Activated CD4-positive, CD25-positive, alpha-beta regulatory T cell treated with anti-CD3 and anti-CD28 coated beads, Interleukin-2, amount 50 U/mL, for 24 hours (primary cell): ENCODE measurements around the gene KITLG.
"Not testable (repeated sequence)": the region's sequence is repeated elsewhere in the genome, so short reads cannot be mapped to it uniquely, and the experiment has no call there.

Source experiments
- ATAC-seq, 2 donors: fragments of 150-1000 bp; cut with Tn5 transposase; one replicate each; pipeline ENCODE4 v1.10.0; 2021; ENCODE audit warnings: mild to moderate bottlenecking in 1 of 2, moderate library complexity in 1 of 2

KITLG gene, protein sequence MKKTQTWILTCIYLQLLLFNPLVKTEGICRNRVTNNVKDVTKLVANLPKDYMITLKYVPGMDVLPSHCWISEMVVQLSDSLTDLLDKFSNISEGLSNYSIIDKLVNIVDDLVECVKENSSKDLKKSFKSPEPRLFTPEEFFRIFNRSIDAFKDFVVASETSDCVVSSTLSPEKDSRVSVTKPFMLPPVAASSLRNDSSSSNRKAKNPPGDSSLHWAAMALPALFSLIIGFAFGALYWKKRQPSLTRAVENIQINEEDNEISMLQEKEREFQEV

DNA sequence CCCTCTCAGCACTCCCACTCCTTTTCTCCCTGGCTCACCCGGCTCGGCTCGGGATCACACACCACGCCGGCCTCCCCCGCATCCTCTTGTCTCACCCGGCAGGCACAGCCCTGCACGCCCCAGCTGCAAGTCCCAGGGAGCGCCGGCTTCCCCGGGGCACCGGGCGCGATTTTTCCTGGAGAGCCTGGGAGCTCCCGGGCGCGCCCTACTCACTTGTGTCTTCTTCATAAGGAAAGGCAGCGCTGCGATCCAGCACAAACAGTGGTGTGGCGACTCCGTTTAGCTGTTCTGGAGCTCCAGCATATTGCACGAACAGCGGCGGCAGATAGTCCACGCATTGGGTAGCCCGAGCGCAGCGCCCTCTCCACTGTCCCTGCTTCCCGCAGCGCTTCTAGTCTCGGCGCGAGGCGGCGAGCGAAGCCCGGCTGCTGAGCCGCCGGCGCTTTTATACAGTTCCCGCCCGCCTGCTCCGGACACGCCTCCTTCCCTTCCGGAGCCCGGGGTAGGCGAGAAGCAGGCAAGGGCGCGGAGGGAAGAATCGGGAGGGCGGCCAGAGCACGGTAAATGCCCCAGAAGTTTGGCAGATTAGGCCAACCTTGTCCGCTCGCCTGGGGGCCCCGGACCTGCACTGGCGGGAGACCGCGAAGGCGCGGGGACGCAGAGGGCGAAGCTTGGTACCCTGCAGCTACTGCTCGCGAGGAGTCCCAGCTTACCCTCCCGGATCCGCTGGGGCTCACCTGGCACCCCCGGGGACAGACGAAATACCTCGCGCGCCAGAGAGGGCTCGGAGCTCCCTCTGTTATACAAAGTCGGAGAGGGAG, at the start of gene KITLG:
KITLG (minus strand) TSS at position 421 of the 821 bp plus-strand sequence; CDS start at position 228, 193 bp downstream.
- ATAC-seq: peak in 1 of 2 donors; percentile 53

DNA sequence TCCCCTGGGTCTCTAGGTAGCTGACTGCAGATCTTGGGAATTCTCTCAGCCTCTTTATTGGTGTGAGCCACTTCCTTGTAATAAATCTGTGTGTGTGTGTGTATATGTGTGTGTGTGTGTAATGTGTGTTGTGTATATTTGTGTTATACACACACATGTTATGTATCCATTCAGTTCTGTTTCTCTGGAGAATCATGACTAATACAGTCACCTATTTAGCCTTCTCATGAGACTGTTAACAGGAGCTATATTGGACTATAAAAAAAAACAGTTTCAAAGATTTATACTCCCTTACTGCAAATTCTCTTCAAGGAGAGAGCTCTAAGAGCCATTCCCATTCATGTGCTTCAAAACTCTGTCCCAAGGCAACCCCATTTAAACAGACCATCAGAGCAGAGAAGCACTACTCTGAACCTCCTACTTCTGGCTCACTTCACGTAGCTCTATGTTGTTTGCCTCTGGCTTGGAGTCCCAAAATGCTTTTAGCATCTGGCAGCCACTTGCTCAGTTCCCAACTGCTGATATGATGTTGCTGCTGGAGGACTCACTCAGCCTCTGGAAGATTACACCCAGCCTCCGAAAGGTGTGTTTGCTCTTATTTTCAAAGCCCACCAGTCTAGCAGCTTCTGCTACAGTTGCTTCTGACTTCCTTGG, 48.7 kb upstream of the KITLG start:
- no peak for ATAC-seq

DNA sequence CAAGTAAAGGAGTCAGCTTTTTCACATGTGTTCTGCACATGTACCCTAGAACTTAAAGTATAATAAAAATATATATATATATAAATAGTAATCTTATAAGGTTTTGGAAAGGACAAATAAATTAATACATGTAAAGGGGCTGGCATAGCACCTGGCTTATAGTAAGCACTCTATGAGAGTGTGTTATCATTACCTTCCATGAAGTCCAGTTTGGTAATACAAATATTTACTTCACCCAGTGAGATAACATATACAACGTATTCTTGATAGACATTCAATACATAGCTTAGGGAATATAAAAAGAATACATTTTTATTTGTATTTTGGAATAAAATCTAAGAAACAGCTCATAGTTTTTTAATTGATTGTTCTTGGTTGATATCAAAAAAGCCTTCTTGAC, 47.8 kb upstream of the KITLG start:
- not testable (repeated sequence) for ATAC-seq

DNA sequence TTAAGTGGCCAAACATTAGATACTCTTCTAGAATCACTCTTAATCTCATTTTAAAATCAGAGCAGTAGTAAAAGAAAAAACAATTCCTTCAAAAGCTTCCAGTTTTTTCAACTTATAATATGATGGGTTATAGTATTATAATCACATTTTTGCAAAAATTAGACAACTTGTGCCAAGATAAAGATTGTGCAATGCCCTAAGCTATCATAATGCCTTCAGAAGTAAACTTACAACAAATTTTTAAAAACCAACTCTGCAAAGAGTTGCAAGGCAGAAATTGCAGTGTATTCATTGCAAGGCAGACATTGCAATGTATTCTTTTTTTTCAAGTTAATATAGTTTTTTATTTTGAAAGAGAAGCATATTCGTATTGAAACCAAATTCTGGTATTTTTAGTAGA, 47.2 kb upstream of the KITLG start:
- no peak for ATAC-seq

DNA sequence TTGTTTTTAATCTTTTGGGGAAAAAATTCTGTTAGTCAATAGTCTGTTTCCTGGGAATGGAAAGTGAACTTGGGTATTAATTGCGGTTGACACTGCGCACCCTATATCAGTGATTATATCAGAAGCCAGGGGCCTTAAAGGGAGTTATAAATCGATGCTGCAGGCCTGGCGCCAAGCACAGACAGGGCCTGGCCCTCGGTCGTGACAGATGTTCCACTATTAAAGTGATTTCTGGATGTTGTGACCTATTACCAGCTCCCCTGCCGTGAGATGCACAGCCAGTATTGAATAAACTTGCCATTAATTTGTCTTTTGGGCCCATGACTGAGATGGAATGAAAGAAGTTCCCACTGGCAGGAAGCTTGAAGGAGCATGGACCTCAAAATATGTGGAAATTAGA, 45.1 kb upstream of the KITLG start:
- ATAC-seq: no peak

DNA sequence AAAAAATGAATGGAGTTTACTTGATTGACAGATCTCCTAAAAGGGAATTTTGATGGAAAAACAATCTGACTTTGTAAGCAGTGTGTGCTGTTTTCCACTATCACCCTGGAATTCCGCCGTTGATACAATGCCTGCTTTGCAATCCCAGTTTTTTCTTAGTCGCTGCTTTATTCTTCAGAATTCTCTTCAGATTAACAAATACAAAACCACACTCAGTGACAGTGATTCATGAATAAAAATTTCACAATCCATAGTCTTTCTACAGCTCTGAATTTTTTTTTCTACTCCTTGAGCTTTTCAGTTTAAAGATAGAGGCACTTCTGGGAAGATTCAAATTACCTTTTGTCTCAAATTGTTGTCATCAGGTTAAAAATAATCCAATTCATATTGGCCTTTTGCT, 44.6 kb upstream of the KITLG start:
- ATAC-seq: no peak

DNA sequence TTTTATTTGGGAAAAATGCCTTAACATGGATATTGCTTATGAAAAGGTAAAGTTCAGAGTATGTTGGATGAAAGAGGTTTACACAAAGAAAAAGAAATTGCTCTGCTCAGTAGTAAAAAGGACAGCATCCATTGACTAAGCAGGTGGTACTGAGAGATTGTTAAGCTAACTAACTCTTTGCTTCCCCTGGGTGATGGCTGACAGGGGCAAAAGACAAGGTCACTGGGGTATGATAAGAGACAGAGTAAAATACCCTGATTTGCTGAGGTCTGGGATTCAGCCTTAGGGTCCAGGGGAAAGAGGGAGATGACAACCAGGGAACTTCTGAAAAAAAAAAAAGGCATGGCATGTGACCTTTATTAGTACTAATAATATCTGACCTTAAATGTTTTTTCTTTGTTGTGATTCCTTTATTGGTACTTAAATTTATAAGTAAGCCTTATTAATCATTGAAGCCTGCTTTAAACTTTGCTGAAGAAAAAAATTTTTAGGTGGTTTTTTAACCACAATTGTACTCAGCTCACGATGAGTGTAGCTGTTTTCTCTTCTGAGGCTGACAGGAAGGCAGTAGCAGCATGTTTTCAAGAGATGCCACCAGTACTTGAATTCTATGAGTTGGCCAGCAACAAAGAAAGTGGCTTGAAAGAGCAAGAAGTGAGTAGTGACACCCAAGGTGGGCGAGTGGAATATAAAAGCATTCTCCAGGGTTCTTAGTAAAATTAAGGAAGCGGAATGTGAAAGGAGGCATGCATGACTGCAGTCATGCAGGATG, 43.7 kb upstream of the KITLG start:
- peak in 1 of 2 donors; percentile 13 for ATAC-seq

DNA sequence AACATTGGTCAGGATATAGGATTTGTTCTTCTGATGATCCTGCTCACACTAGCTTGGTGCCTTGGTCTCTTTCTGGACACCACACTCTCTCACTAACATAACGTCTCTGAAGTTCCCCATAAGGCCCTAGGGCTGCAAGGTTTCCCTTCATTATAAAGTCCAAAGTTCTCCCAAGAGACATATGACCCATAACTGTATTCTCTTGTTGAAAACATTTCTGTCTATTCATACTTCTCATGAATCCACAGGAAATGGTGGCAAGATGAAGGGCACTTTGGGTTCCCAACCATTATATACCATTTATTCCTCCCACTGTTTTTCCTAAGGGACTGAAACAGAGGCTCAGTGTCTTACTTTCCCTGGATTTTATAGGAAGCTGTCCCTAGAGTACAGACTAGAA, 37.1 kb upstream of the KITLG start:
- ATAC-seq: no peak

DNA sequence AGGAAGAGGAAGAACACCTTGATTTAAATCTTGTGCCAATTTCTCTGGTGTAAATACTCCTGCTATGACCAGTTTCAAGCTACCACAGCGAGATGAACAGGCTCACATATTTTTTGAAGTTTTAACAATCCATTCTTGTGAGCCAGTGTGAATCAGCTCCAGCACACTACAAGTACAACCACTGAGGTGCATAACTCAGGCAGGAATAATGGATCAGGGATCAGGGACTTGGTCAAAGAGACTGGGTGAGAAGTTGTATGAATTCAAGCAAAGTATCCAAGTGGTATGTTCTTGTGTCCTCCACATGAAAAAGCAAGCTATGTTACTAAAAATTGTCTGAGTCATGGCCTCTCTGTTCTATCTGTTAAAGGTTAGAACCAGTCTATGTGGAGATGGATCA, 35.2 kb upstream of the KITLG start:
- ATAC-seq: no peak

DNA sequence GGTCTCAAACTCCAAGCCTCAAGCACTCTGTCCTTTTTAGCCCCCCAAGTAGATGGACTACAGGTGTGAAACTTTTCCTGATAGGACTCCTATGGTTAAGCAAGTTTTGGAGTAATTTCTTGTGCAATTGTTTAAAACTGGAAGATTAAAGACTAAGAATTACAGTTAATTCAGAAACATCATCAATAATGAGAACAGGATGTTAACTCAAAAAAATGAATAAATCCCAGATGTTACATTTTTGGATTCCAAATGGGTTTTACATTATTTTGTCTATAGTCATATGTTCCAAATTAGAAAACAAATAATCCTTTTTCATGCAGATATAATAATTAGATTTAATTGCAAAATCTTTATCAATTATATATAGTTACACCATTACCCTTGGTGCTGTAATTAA, 24.4 kb upstream of the KITLG start:
- no peak for ATAC-seq

DNA sequence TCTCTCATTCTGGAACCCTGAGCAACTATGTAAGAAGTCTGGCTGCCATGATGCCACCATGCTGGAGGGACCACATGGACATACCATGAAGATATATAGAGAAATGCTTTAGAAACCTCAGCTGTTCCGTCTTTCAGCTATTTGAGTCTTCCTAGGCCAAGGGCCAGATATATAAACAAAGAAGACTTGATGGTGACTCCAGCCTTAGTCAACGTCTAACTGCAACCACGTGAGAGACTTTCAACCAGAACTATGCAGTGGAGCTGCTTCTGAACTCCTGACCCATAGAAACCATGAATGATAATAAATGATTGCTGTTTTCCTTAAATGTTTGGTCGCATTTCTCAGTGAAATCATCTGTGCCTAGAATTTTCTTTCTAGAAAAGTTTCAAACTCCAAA, 20.0 kb upstream of the KITLG start:
- ATAC-seq: no peak

DNA sequence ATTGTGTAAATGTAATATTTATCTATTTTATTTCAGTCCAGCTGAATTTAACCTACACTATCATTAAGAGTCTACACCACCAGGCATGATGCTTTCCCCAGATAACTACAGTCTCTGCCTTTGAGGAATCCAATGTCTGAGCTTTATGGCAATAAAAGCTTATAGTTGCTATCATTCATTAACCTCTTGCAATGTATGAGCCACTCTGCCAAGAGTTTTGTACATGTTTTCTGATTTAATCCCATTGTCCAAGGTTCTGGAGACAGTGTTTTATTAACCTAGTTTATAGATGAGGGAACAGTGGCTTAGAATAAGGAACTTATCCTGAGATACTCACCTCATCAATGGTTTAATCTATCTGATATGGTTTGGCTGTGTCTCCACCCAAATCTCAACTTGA, 17.1 kb upstream of the KITLG start:
- no peak for ATAC-seq

DNA sequence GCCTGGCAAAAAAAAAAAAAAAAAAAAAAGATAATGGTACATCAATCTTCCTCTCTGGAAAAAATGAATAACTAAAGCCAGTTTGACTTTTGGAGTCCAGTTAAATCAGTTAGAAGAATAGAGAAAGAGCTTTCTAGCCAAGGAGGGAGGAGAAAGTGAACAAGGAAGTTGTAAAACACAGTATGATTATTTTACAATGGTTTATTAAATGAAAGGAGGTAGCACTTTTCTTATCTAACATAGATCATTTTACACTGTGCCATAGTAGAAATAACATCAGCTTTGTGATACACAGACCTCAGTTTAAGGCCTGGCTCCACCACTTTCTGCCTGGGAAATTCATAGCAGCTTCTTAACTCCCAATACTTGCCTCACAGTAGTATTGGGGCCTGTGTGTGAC, 15.4 kb upstream of the KITLG start:
- no peak for ATAC-seq

DNA sequence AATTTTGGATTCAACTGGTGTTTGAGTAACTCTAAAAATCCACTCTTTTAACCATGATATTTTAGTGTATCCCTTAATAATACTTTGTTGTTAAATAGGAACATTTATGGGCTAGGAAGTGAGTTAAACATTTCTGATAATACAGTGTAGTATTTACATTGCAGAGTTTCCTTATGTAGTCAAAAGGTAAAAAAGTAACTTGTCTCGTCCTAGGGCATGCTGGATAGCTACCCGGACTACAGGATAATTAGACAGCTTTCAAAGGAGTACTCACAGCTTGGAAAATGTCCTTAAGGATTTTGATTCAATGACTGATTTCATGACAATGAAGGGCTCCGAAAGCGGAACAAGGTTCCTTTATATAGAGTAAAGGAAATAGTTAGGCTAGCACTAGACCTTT, 14.5 kb upstream of the KITLG start:
- ATAC-seq: no peak

DNA sequence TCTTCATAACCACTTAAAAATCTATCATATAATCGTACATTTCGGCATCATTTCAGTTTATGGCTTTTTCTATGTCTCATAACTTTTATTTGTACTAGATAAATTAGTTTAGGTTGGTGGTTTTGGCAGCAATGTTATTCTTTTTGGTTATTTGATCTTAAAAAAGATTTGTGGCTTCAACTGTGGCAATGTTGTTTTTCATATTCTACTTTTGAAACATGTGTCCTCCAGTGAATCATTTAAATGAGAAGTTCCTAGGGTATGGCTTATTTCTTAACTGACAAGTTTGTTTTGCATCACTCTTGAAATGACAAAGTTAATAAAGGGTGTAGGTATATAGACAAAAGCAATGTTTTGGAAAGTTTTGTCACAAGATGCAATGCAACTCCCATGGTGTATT, 11.1 kb upstream of the KITLG start:
- ATAC-seq: no peak

DNA sequence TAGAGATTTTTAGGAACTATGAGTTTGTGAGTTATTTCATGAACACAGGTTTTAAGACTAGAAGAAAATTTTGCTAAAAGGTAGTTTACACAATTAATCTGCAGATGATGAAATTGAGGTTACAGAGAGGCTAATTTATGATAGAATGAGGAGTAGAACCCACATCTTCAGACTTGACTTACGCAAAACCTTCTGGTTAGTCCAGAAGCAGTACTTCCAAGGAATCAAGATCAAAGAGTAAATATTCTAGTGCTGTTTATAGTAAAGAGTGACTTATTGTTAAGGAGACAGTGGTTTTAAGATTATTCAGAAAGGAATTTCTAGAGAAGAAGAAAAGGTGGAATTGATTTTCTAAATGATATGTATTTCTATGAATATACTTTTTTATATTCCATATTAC, 10.6 kb upstream of the KITLG start:
- no peak for ATAC-seq

DNA sequence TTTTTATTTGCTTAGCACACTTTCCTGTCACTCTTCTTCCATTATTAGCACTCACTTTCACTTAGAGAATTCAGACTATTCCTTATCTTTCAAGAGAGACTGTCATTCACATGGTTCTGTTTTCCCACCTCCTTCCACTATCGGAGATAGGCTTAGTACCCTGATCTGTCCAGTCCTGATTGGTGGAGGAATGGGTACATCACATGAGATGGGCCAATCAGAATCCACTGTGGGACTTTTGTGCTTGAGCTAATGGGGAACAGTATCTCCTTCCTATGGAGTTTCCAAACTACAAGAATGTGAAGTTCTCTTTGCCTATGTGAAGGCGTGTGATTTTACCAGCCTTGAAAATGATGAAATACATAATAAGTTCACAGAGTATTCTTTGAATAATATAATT, 4.8 kb upstream of the KITLG start:
- ATAC-seq: no peak

DNA sequence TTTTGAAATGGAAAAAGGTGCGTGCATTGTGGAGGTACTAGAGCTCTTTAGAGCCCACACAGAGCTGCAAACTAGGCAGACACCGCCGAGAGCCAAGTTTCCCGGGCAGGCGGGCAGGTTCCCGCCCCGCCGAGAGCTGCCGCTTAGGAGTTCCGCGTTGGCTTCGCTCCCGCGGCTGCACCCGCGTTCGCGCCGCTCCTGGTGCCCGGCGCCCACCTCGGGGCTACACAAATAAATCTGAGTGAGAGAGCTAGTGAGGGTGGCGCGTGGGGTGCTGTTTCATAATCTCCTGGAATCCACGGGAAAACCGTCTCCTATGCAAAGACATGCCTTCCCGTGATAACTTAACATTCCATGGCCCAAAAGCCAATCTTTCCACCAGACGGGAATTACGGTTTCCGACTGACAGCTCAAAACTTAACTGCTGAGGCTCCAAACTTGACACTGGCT, 645 bp downstream of the KITLG start:
- no peak for ATAC-seq

DNA sequence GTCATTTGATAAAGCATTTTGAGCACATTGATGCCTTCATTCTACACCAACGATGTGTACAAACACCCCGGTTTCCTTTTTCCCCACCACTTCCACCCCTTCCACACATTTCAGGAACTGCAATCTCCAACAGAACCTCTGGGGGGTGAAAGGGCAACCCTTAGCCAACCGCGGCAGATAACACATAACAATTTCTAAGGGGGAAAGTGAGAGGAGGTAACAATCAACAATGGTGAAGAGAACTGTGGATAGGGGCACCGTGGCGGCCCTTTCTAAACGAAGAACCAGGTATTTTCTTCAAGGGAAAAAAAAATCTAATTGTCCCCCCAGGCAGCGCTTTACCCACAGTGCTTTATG, 1.1 kb downstream of the KITLG start:
- no peak for ATAC-seq

DNA sequence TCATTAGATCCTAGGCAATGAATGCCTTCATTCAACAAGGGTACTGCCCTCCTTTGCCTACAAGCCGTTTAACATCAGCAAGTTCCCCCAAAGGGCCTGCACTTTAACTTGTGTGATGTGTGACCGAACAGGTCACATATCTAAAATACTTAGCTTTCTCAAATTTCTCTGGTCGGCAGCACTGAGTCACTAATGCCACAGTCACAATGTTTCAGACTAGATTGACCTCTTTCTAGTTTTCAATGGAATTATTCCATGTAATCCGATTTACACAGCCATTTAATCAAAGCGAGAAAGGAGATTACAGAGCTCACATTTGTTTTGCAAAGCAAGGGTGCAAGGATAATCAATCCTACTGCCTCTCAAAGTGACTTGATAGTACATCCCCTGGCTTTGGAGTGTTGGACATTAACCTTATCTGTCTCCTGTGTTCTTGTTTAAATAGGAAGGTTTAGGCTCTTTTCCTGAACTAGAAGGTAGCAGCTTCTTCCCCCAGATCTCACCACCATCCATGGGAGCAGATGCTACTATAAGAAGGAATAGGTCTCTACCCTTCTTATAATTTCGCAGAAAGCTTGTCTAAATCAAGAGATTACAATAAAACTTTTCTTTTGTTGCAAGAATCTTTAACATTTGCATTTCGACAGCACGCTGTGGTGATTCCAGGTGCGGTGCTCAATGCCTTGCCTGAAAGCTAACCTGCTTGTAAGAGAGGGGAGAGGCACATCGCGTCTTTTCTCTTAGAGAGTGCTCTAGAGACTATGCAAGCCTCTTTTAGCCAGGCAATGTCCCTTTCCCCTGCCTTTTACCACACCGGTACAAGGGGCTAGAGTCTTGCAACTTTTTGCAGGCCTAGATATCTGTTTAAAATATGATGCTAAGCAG, 1.8 kb downstream of the KITLG start:
- ATAC-seq: no peak

DNA sequence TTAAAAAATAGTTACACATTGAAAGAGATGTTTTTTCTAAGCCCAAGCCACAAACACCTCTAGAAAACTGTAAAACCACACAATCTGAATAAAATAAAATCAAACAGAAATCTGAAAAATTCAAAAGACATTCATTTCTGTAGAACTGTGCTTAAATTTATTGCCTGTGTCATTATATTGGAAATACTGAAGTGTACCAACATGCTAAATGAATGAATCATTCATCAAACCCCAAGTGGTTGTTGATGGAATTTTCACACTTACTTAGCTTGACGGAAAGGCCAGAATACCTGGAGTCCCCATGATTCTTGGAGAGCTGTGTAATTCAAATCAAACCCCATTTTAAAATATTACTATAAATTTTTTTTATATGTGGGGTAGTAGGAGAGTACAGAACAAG, 2.7 kb downstream of the KITLG start:
- ATAC-seq: no peak

DNA sequence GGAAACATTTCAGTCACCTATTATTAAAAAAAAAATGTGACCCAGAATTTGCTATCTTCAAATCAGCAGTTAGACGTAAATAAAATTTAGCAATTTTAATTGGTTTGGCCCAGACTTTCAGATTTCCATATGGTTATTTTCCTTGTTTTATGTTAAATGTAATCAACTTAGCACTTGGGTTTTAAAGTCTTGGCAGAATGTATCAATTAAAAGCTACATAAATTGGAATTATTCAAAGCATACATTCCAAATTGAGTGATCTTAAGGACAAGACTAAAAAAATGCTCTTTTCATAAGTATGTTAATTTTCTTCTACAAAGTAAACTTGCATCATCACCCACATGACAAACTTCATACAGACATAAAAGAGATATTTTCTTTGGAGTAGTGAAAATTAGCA, 3.4 kb downstream of the KITLG start:
- no peak for ATAC-seq
